Measurements from ENCODE around the gene HERC2.

DNA sequence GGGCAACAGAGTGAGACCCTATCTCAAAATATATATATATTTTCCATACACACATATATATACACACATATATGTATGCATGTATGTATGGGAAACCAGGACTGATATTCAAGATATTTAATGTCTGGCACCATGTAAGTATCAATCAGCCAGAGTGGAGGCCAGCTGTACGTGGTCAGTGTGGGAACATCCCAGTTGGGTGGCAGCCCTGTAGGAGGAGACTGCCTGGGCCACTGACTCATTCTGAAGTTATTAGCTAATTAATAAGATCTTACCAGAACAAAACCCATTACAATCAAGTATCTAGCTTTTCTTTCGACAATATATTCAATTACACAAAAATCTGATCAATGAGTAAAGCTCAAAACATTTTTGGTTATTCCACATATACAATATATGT lies 137.8 kb downstream of the HERC2 start:
- no peak for TF ChIP-seq HDAC2 (IDR thresholded peaks at IDR 0.05)
- TF ChIP-seq HNRNPK (IDR thresholded peaks at IDR 0.05; ENCODE audit: low read depth, low read length, poor library complexity, severe bottlenecking), result no peak
- no peak for TF ChIP-seq BCLAF1 (IDR thresholded peaks at IDR 0.05; ENCODE audit: borderline replicate concordance in 1 of 2, control insufficient read depth in 1 of 2, low read depth in 2 of 2, low read length in 1 of 2)
- no peak for TF ChIP-seq ZZZ3 (IDR thresholded peaks at IDR 0.05)
- no peak for TF ChIP-seq CTCF (IDR thresholded peaks at IDR 0.05 in 2 of 3, conservative IDR thresholded peaks at IDR 0.05 in 1 of 3; ENCODE audit: insufficient read depth in 2 of 3, low read depth in 1 of 3, low read length in 3 of 3)
- no peak for TF ChIP-seq FOSL1 (tag; conservative IDR thresholded peaks at IDR 0.05)
- no peak for TF ChIP-seq U2AF1 (optimal IDR thresholded peaks at IDR 0.05; ENCODE audit: low read depth, low read length)
- TF ChIP-seq TAF9B (IDR thresholded peaks at IDR 0.05; ENCODE audit: partially characterized antibody), result no peak
- TF ChIP-seq EP300 (IDR thresholded peaks at IDR 0.05; ENCODE audit: low read length), result no peak
- TF ChIP-seq GATAD2B (IDR thresholded peaks at IDR 0.05; ENCODE audit: borderline replicate concordance), result no peak
- no peak for TF ChIP-seq SP2 (IDR thresholded peaks at IDR 0.05; ENCODE audit: extremely low read depth, low read depth, low read length, poor library complexity, severe bottlenecking)
- no peak for TF ChIP-seq ZNF589 (CRISPR knock-in tag; IDR thresholded peaks at IDR 0.05; ENCODE audit: low read depth)
- TF ChIP-seq KDM1A (IDR thresholded peaks at IDR 0.05), result no peak
- TF ChIP-seq ZNF316 (IDR thresholded peaks at IDR 0.05), result no peak
